ENCODE data around the gene VPS16. TPM values are rescaled to one million over a fixed set of nuclear protein-coding genes. Genes with fewer than 3 reads are reported as not detected.
A peak's percentile ranks its signal among the peaks of the same experiment; 100 is the strongest.

Gene VPS16
- 100 to 1,000 TPM in 1 of 2 donors, 10 to 100 TPM in 1; 88.0 to 101 TPM for total RNA-seq

DNA sequence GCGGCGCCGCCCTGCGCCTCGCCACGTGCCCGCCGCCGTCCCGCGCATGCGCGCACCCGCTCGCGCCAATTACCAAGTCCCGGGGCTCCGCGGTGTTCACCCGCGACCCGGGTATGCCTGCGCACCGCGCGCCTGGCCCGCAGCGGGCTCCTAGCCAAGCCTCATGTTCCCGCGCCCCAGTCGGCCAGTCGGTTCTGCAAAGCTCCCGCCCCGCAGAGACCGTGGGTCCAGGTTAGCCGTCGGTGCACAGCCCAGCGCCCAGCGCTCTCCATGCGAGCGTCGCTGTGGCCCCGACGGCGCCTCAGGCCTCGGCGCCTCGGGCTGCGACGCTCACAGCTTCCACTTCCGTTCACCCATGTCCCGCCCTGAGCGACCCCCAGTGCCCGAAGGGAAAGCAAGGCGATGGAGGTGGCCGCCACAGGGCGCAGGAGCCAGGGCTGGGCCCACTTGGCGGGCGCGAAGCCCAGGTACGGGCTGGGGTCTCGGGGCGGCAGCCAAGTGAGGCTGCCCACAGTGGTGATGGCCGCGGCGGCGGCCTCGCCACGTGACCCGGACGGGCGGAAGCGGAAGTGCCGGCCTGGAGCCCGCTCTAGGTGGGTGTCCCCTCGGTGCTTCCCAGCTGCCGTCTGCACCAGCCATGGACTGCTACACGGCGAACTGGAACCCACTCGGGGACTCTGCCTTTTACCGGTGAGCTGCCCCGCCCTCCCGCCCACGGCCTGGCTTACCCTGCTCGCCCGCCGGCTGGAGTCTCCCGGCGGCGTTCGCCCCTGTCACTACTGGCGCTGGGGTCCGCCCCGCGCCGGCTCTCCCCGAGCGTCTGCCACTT lies at the start of gene VPS16, which contains the start of gene PCED1A:
TSS of gene VPS16 (plus strand) at position 608 of the 829 bp plus-strand sequence. CDS start at position 638, 30 bp downstream.
TSS of gene PCED1A (minus strand) at position 518 of the 829 bp plus-strand sequence. CDS start 743 bp downstream, outside the sequence.
- DNase-seq (ENCODE audit: low spot score) = peak; percentile 92
- Mint-ChIP-seq H3K27ac (peak within 1 kb of the TSS; percentile 89 to 92), H3K27me3 (no peaks in the 10 kb centered on the region), H3K9me3 (no peaks in the 10 kb centered on the region), H3K4me1 (ENCODE audit: low read depth in 2 of 2) (peaks cover 35 to 55% of the 10 kb centered on the region in 2 donors), H3K36me3 (peaks cover 30% of the 10 kb centered on the region), H3K4me3 (peak within 1 kb of the TSS; percentile 91)
- ATAC-seq = peak; percentile 97 to 98

- no peak overlapping the region for H3K27ac Mint-ChIP-seq
- H3K4me3 Mint-ChIP-seq = no peak overlapping the region
- H3K27me3 Mint-ChIP-seq = peaks cover 4 to 9% of the 10 kb centered on the region in 2 donors
- DNase-seq (ENCODE audit: low spot score) = no peak
- no peaks in the 10 kb centered on the region for H3K36me3 Mint-ChIP-seq
- H3K4me1 Mint-ChIP-seq (ENCODE audit: low read depth in 2 of 2) = peaks cover 3 to 8% of the 10 kb centered on the region in 2 donors
- no peak for ATAC-seq
- H3K9me3 Mint-ChIP-seq = no peaks in the 10 kb centered on the region
Measured at GRCh38 chr20:2793471-2793870, 47.1 kb upstream of the VPS16 start.

DNA sequence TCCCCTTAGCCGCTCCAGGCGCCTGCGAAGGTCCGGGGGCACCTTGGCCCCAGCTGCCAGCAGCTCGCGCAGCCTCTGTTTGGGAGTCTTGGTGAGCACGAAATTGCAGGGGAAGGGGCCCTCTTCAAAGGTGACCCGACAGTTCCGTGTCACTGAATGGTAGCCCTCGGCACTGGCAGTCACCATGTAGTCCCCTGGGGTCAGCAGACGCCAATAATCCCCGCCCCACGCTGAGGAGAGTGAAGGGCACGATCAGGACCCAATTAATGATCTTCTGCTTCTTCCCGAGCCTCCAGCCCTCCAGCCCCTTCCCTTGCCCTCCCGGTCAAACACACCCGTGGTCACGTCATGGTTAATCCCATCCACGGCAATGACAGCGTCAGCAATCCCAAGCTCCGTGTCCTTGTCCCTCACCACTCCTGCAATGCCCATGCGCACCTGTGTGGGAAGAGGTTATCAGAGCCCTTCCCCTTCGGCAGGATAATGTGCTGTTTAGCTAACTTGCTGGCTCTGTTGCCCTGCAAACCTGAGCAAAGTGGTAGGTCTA lies 46.3 kb upstream of the VPS16 start:
- H3K27me3 Mint-ChIP-seq = peaks cover 7 to 12% of the 10 kb centered on the region in 2 donors
- peaks cover 6% of the 10 kb centered on the region for H3K36me3 Mint-ChIP-seq
- no peak for DNase-seq (ENCODE audit: low spot score)
- no peak for ATAC-seq
- H3K4me3 Mint-ChIP-seq = no peak overlapping the region
- H3K27ac Mint-ChIP-seq = no peak overlapping the region
- H3K9me3 Mint-ChIP-seq = no peaks in the 10 kb centered on the region
- H3K4me1 Mint-ChIP-seq (ENCODE audit: low read depth in 2 of 2) = peaks cover 10 to 14% of the 10 kb centered on the region in 2 donors

- H3K36me3 Mint-ChIP-seq = peaks cover 12% of the 10 kb centered on the region
- H3K4me3 Mint-ChIP-seq = no peak overlapping the region
- peaks cover 13 to 19% of the 10 kb centered on the region in 2 donors for H3K27me3 Mint-ChIP-seq
- H3K4me1 Mint-ChIP-seq (ENCODE audit: low read depth in 2 of 2) = peaks cover 16 to 21% of the 10 kb centered on the region in 2 donors
- ATAC-seq (no peak), DNase-seq (ENCODE audit: low spot score) (no peak)
- H3K27ac Mint-ChIP-seq = no peak overlapping the region
- H3K9me3 Mint-ChIP-seq = no peaks in the 10 kb centered on the region
Measured at GRCh38 chr20:2794866-2795447, 45.6 kb upstream of the VPS16 start.

- H3K4me3 Mint-ChIP-seq = no peak overlapping the region
- H3K9me3 Mint-ChIP-seq = no peaks in the 10 kb centered on the region
- DNase-seq (ENCODE audit: low spot score) (no peak), ATAC-seq (no peak)
- H3K27ac Mint-ChIP-seq = no peak overlapping the region
- H3K4me1 Mint-ChIP-seq (ENCODE audit: low read depth in 2 of 2) = peaks cover 19 to 20% of the 10 kb centered on the region in 2 donors
- H3K27me3 Mint-ChIP-seq = peaks cover 11 to 23% of the 10 kb centered on the region in 2 donors
- peaks cover 14% of the 10 kb centered on the region for H3K36me3 Mint-ChIP-seq
Measured at GRCh38 chr20:2795451-2795850, 45.1 kb upstream of the VPS16 start.

DNA sequence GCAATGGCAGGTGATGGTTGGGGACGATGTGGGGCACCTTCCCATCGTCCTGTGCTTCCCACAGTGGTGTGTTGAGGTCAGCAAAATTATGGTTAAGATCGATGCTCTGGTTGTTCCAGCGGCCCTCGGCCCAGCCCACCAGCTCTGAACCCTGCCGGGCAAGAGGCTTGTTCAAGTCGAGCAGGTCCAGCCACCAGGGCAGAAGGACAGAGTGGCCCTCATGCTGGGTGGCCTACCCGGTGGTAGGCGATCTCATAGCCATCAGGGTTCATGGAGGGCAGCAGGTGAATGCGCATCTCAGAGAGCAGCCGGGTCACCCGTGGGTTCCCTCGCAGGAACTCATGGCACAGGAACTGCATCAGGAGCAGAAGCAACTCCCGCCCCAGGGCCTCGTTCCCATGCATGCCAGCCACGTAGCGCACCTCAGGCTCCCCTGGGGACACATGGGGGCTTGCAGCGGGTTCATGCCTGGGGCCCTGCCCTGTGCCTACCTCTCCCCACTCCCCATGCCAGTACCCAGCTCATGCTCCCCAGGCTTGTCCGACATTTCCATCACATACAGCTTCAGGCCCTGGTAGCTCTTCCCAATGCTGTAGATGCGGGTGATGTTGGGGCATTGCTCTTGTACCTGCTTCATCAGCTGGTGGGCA lies 44.4 kb upstream of the VPS16 start:
- Mint-ChIP-seq H3K27me3 (peaks cover 11 to 28% of the 10 kb centered on the region in 2 donors), H3K4me1 (ENCODE audit: low read depth in 2 of 2) (peaks cover 25 to 26% of the 10 kb centered on the region in 2 donors), H3K9me3 (no peaks in the 10 kb centered on the region), H3K36me3 (peaks cover 14% of the 10 kb centered on the region), H3K27ac (no peak overlapping the region), H3K4me3 (no peak overlapping the region)
- ATAC-seq = no peak
- no peak for DNase-seq (ENCODE audit: low spot score)

DNA sequence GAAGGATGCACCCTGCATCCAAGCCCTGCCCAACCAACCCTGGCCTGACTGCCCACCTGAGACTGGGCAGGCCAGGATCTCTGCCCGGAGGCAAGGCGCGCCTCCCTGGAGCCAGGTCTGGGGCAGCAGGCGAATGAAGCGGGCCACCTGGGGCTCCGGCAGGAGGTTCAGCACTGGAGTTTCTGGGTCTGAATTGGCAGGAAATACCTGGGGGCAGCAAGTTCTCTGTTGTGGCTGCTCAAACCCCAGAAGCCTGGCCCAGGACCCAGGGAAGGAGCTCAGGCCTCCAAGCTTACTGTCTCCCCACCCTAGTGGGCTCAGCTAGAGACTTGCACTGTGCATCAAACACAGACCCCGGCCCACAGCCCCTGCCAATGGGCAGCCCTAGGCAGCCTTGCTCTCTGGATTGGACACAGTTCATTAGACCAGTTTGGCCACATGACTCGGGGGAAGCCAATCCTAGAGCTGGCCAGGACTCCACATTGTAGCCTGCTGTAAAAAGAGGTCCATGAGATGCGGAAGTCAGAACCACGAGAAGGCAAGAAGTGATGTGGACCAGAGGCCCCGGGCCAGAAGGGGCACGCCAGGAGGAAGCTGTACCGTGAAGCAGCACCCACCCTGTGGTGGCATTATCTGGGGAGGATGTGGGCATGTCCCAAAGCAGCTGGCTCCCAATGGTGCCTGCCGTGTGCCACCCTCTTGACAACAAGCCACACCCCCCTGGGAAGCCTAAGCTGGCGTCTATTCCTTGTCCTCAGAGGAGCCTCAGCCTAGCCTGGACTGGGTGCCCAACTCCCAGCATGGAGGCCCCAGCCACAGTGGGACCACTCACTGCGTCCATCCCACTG lies 43.2 kb upstream of the VPS16 start:
- H3K27ac Mint-ChIP-seq = no peak overlapping the region
- peaks cover 12 to 35% of the 10 kb centered on the region in 2 donors for H3K27me3 Mint-ChIP-seq
- H3K4me3 Mint-ChIP-seq = no peak overlapping the region
- H3K9me3 Mint-ChIP-seq = no peaks in the 10 kb centered on the region
- peaks cover 33% of the 10 kb centered on the region in 2 donors for H3K4me1 Mint-ChIP-seq (ENCODE audit: low read depth in 2 of 2)
- DNase-seq (ENCODE audit: low spot score) = no peak
- H3K36me3 Mint-ChIP-seq = peaks cover 14% of the 10 kb centered on the region
- ATAC-seq = no peak

- Mint-ChIP-seq H3K4me1 (ENCODE audit: low read depth in 2 of 2) (peaks cover 37% of the 10 kb centered on the region in 2 donors), H3K4me3 (peak overlapping the region; percentile 100), H3K9me3 (no peaks in the 10 kb centered on the region), H3K36me3 (peaks cover 18% of the 10 kb centered on the region), H3K27me3 (peaks cover 15 to 39% of the 10 kb centered on the region in 2 donors), H3K27ac (peak overlapping the region in 1 of 2 donors; percentile 94)
- DNase-seq (ENCODE audit: low spot score) = no peak
- ATAC-seq = no peak
Measured at GRCh38 chr20:2798095-2798805, 42.3 kb upstream of the VPS16 start.

- ATAC-seq = no peak
- H3K27me3 Mint-ChIP-seq = peaks cover 15 to 38% of the 10 kb centered on the region in 2 donors
- peak overlapping the region; percentile 94 to 98 for H3K27ac Mint-ChIP-seq
- no peak for DNase-seq (ENCODE audit: low spot score)
- H3K4me3 Mint-ChIP-seq = peak overlapping the region; percentile 100
- no peaks in the 10 kb centered on the region for H3K9me3 Mint-ChIP-seq
- peaks cover 18% of the 10 kb centered on the region for H3K36me3 Mint-ChIP-seq
- H3K4me1 Mint-ChIP-seq (ENCODE audit: low read depth in 2 of 2) = peaks cover 37% of the 10 kb centered on the region in 2 donors
Measured at GRCh38 chr20:2798814-2799213, 41.7 kb upstream of the VPS16 start.

DNA sequence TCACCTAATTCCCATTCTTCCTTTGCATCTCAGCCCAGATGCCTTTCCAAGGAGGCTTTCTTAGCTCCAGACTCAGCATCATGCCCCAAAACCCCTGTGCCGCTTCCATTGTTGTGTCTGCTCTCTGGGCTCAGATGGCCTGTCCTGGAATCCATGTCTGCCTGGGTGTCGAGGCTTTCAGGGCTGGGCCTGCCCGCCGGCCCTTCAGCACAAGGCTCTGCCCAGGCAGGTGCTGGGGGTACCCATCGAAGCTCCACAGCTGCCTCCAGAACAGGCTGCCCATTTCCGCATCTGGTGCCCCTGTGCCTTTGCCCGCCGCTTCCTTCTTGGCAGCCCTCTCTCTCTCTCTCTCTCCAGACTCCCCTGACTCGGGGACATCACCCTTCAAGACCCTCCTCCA lies 41.3 kb upstream of the VPS16 start:
- ATAC-seq (no peak), DNase-seq (ENCODE audit: low spot score) (no peak)
- peak overlapping the region; percentile 100 for H3K4me3 Mint-ChIP-seq
- H3K36me3 Mint-ChIP-seq = peaks cover 18% of the 10 kb centered on the region
- H3K27me3 Mint-ChIP-seq = peaks cover 16 to 43% of the 10 kb centered on the region in 2 donors
- H3K4me1 Mint-ChIP-seq (ENCODE audit: low read depth in 2 of 2) = peaks cover 37 to 38% of the 10 kb centered on the region in 2 donors
- H3K9me3 Mint-ChIP-seq = no peaks in the 10 kb centered on the region
- H3K27ac Mint-ChIP-seq = peak overlapping the region; percentile 94 to 98

- peak overlapping the region; percentile 94 to 98 for H3K27ac Mint-ChIP-seq
- peaks cover 18% of the 10 kb centered on the region for H3K36me3 Mint-ChIP-seq
- peak overlapping the region; percentile 100 for H3K4me3 Mint-ChIP-seq
- ATAC-seq (no peak), DNase-seq (ENCODE audit: low spot score) (no peak)
- H3K27me3 Mint-ChIP-seq = peaks cover 19 to 47% of the 10 kb centered on the region in 2 donors
- H3K4me1 Mint-ChIP-seq (ENCODE audit: low read depth in 2 of 2) = peaks cover 37 to 40% of the 10 kb centered on the region in 2 donors
- no peaks in the 10 kb centered on the region for H3K9me3 Mint-ChIP-seq
Measured at GRCh38 chr20:2799688-2800520, 40.6 kb upstream of the VPS16 start.

Data from natural killer cell treated with Interleukin-12 subunit alpha and Interleukin-12 subunit beta and Interleukin-15 and Interleukin-18, amount 100 ng/mL, for 72 hours (primary cell).